SKM-1 treated with dmso at 0.1 percent for 144 hours (cell line): ENCODE measurements around the gene MRPS33.
A peak's percentile ranks its signal among the peaks of the same experiment; 100 is the strongest.
"Not testable (repeated sequence)": the region's sequence is repeated elsewhere in the genome, so short reads cannot be mapped to it uniquely, and the experiment has no call there.

Experiments
- DNase-seq: peaks from one replicate; lab custom pipeline; 2025; ENCODE audit not compliant: unreplicated experiment; lab: John Stamatoyannopoulos, UW

MRPS33 gene

DNA sequence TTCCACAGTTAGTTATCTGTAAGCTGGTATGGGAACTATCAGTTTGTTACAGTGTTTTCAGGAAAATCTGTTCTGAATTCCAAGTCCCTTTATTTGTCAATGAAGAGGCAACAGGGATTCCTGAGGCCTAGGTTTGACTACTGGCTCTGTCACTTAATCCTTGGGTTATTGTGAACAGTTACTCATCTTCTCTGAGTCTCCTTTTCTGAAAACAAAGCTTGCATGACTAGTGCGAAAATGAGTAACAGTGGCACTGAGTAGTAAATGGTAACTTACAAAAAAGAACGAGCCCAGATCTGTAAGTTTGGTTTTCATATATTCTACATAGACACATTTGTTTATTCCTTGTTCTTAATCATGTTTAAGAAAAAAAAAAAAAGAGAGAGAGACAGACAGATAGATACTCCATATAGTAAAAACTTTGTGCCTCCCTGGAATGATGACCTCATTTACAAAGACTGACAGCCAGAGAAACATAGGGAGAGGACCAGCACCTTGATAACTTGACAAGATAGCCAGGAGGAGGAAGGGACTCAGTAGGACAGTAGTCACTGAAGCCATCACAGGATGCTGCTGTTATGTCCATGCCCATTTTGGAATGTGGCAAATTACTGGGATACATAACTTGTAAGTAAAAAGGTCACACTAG, 1.9 kb downstream of the MRPS33 start:
- no peak for DNase-seq

DNA sequence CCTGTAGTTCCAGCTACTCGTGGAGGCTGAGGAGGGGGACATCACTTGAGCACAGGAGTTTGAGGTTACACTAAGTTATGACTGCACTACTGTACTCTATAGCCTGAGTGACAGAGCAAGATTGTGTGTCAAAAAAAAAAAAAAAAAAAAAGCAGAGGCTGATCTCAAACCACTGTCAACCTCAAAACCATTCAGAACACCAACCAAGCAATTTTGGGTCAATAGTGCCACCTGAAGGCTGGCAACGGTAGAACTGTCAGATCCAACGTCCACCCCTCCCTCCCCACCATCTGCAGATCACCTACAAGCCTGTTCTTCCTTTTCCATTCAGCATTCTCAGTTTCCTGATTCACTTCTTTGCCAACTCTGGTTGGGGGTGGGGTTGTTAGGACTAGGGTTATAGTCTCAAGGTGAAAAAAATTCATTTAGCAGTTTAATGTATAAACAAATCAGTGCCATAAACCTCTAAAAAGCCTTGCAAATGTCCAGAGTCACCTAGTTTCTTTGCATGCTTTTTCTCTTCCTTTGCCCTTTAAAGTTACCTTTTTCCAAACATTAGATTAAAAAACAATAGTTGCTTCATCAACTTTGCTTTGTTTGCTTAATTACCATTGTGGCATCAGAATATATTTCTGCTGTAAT, 2.6 kb downstream of the MRPS33 start:
- DNase-seq = peak; percentile 46

DNA sequence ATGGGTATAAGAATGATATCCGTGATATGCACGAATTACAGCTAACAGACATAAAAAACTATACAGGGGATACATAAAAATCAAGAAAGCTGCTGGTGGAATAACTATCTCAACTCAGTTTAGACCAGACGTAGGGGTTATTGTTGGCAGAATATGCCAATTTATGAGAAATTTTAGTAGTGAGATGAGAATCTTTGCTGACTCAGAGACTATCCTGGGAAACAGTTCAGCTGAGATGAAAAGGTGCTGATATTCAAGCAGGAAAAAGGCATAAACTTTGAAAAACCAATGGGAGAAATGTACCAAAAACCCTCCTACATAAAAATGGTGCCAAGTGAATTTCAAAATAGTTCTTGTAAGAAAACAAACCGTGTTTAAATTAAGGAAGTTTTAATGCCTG, 3.3 kb downstream of the MRPS33 start:
- DNase-seq = no peak

DNA sequence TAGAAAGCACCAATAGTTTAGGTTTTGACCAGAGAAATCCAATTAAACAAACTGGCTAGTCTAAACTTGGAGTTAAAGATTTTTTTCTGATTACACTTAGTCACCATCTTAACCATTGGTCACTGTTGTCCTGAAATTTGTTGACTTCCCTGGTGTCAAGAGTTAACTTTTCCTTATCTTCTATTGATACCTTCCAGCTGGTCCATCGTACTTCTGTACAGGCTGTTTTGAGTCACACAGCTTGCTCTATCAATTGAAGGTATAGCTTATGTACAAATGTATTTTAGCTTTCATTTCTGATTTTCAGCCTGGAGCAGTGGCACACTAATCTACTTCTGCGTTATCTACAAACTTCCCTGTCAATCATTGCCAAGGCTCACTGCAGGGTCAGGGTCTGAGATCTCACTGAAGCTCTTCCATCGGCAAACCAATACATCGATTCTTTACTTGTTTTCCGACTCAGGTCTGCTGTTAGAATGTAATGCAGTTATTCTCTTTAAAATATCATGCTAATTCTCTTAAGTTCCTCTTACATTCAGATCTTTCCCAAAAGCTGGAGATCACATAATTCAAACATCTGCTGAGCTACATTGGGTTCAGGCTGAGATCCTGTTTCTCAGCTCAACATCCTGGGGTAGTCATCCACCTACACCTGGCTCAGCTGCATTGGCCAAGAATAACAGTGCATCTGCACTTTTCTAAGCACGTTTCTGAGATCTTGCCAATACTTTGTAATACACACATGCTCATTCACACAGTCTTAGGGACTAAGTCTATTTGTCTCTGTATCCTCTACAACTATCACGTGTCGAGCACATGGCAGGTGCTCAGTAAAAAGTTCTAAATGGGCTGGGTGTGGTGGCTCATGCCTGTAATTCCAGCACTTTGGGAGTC, 11.3 kb downstream of the MRPS33 start:
- DNase-seq = no peak

DNA sequence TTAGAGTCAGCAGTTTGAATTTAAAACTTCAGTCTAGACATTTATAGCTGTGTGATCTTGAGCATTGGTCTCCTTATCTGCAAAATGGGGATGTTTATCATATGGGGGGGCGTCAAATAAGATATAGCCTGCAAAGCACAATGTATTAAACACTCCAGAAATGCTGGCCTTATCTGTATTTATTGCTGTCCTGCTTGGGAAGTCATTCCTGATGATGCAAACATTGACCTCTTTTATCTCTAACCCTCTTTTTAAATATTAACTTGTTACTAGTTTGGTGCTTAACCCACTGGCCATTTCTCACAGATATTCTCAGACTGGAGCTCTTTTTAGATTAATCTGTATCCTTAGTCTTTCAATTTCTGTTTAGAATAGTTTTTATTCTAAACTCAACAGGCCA, 13.2 kb downstream of the MRPS33 start:
- no peak for DNase-seq

DNA sequence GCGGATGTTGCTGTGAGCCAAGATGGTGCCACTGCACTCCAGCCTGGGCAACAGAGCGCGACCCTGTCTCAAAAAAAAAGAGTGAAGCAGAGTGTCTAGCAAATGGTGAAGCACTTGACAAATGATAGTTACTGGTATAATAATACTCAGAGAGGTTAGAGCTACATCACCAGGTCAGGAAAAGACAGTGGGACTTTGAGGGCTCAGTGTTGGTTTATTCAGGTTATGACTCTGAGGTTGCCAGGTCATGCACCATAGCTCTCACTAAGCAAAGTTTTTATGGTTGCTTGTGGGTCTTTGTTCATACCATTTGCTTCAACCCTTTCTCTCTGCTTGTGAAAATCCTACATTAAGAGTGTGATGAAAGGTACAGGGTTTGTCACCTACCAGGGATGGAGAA, 13.6 kb downstream of the MRPS33 start:
- no peak for DNase-seq

DNA sequence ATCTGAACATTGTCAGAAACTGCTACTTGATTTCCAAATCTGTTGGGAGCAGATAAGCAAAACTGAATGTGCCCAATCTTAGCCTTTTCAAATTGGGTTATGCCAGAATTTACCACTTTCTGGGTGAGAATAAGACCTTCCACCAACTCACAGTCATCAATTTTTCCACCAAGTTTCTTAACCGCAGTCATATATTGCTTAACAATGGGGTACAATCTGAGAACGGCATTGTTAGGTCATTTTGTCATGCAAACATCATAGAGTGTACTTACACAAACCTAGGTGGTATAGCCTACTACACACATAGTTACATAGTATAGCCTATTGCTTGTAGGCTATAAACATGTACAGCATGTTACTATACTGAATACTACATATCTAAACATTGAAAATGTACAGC, 16.0 kb downstream of the MRPS33 start:
- no peak for DNase-seq

DNA sequence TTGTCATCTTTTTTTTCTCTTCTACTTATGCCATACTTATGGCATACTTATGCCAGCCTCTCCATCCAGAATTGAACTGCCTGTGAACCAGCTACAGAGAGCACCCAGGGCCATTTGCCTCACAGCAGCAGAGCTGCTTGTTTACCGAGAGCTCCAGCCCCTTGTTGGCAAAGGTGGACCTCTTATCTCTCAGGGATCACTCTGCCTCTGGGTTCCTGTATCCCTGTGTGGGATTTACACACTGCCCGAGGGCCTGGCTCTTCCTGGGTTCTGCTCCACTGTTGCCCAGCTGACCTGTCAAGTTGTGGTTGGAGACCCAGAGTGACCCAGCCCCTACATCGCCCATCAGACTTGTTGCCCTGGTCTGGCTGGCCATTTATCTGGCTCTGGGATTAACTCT, 22.3 kb downstream of the MRPS33 start:
- no peak for DNase-seq

DNA sequence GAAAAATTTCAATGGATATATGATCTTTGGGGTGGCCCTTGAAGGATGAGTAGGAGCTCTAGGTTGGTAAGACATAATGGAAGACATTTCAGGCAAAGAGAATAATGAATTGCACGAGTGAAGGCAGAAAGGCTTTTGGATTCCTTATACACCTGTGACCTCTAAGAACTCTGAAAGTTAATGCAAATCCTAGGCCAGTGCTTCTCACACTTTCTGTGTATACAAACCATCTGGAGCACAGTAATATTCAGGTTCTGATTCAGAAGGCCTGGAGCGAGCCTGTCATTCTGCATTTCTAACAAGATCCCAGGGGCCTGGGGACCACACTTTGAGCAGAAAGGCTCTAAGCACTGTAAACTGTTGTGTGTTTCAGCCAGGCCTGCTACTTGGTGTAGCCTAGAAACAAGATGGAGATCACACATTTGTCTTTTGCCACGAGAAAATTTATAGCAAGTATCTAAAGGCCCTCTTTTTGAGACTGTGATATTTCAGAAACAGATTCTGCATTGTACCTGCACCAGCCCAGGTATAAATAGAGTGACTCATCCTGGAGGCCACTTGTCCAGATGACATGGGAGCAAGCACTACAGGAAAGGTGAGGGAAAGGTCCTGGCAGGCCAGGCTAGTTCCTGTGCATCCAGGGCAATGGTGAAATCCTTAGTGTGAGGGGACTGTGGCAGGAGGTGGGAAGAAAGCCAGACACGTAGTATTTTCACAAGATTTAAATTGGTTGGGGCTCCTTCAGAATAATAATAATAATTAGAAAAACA, 24.4 kb downstream of the MRPS33 start:
- DNase-seq = no peak

DNA sequence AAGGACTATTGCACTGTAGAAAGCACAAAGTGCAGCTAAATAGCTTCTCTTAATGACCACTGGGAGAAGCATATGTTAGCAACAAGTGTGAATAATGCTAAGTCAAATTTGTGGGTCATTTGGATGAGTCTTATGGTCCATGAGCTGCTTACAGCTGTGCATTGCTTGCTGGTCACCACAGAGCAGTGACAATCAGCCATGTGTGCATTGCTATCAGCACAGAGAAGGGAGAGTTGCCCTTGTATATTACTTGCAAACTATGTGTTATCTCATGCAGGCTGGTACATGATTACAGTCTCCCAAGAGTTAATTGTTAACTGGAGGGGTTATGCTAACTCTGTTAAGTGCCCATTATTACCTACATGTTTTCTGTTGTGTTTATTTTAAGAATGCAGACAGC, 25.7 kb downstream of the MRPS33 start:
- no peak for DNase-seq

DNA sequence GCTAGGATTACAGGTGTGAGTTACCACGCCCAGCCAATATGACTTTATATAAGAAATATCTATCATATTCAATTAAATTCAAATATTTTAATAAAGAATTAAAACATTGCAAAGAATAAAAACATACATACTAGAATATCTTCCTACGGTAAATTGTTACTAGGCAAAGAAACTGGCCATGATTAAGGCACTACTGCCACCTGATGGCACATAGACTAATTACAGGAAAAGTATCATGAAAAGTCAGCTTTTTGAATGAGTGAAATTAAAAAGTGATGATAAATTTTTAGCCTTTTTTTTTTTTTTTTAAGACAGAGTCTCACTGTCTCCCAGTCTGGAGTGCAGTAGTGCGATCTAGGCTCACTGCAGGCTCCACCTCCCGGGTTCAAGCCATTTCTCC, 30.9 kb downstream of the MRPS33 start:
- no peak for DNase-seq

DNA sequence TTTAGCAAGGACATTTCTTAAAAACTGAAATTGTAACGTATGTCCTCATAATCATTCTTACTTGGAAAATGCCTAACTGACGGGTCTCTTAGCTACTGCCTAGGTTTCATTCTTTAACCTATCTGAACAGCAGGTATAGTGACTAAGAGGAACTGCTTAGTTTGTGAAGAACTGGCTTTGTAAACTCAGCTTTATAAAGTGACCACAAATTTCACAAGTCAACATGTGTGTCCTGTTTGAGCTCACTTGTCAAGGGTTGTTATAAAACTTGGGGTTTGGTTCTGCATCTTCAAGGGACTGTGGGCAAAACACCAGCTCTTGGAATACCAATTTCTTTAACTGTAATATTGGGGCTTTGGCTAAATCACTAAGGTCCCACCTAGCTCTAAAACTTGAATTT, 32.2 kb downstream of the MRPS33 start:
- DNase-seq = peak; percentile 89

DNA sequence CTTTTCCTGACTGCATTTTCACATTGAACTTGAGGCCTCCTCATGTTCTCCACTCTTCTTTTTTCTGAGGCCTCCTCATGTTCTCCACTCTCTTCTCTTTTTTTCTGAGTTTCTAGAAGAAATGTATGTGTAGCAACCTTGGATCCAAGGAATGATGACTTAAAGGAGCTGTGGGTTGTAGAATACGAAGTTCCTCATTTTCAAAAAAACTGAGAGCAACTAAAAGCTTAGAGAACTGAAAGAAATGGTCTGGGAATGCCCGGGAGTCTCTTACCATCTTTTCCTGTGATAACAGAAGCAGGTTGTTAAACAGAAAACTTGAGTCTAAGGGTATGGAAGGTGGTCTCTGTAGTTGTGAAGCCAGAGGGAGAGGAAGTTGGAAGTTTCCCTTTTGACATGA, 32.8 kb downstream of the MRPS33 start:
- DNase-seq = peak; percentile 69

DNA sequence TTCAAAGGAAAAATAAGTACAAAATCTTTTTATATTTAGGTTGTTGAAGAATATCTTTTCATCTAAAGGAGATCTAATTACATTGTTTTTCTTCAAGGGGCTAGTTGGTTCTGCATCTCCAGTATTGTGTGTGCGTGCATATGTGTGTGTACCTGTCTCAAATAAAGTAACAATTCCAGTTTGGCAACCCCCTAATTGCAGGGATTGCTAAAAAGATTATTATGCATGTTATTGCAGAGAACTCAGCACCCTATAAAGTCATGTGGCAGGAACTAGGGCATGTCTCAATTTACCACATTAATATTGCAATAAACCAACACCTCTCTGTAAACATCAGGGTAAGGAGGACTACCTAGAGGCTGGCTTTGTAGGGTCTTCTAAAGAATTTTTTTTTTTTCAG, 37.0 kb downstream of the MRPS33 start:
- DNase-seq = no peak

DNA sequence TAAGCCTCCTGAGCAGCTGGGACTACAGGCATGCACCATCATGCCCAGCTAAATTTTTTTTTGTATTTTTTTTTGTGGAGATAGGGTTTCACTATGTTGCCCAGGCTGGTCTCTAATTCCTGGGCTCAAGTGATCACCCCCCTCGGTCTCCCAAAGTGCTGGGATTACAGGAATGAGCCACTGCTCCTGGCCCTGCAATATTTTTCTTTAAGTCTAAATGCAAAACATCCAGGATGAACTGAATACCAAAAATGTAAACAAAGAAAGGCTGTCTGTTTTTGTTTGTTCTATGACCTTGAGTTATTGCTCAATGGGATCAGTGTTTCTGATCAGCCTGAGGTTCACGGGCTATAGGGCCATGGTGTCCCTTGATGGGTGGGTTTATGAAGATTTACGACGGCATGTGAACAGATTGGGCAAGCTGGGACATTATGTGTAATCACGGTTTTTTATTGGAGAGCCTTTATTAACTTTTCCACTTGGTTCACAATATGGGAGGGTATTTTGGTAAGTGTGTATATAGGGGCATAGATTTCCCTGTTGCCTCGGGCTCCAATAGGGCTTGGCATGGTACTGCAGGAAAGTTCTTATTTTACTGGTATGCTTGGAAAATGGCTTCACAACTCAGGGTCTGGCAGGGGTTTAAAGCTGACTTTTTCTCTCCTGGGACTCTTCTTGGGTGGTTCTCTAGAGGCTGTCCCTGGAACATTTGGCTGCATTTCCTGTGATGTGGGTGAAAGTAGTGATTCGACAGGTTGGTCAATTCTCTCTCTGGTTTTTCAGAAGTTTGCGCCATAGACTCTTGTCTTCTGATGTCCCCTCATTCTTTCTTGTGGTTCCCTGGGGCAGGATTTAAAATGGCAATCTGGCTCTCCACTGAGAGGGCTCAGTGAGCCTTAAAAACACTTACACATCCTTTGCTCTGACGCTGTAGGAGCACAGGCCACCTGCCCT, 41.6 kb downstream of the MRPS33 start:
- no peak for DNase-seq

DNA sequence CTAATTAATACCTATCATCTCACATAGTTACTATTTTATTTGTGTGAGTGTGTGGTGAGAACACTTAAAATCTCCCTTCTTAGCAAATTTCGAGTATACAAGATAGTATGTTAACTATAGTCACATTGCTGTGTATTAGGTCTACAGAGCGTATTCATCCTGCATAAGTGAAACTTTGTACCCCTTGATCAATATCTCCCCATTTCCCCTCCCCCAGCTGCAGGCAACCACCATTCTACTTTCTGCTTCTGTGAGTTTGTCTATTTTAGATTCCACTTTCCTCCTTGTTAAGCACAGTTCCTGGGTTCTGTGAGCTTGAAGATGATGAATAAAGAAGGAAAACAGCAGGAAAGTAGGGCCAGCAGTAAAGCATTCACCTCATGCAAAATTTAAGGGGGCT, 42.4 kb downstream of the MRPS33 start:
- no peak for DNase-seq

DNA sequence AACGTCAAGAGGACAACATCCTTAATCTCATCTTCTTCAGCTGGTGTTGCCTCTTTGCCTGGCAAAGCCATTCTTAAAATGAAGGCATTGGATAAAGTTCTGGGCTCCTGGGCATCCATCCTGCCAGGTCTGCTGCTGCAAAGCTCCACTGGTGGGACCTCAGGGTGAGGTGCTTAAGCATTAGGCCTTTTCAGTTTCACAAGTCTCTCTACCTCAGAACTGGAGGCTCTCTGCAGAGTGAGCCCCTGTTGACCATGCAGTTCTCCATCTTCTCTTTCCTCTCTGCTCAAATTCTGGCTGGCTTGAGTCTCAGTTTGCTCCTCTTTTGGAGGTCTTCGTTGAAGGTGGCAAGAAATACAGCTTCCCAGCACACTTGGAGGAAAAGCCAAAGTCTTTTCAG, 47.3 kb downstream of the MRPS33 start:
- no peak for DNase-seq

DNA sequence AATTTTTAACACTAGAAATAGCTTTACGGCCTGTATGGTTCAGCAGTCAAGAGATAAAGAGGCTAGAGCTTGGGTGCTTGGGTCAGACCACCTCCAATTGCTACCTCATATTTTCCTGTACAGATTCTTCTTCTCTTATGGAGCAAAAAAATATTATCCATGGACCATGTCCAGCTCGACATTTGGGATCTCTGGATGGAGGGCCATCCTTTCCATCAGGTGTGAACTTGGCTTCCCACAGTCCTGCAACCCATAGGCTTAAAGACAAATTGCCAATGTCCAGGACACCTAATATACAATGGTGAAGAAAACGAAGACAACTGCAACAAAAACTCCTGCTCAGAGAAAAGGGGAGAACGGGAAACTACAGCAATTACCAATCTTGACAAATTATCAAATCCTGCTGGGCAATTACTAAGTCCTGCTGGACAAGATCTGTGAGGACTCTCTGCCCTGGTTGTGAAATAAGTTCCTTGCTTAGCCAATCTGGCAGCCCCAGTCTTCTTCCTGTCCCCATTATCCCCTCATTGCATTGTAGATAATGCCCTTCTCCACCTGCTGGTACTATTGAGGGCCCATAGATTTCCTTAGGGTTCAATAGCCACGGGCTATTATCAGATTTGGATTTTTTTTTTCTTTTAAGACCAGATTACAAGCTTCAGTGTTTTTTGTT, 48.1 kb downstream of the MRPS33 start:
- DNase-seq = no peak

DNA sequence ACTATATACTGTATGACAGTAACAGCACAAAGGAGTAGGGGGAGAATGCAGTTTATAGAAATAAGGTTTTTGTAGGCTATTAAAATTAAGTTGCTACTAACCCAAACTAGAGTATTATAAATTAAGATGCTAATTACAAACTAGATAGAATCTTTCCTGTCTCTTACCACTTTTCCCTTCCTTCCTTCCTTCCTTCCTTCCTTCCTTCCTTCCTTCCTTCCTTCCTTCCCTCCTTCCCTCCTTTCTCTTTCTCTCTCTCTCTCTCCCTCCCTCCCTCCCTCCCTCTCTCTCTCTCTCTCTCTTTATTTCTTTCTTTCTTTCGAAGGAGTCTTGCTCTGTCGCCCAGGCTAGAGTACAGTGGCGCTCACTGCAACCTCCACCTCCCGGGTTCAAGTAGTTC, 53.6 kb downstream of the MRPS33 start:
- no peak for DNase-seq

DNA sequence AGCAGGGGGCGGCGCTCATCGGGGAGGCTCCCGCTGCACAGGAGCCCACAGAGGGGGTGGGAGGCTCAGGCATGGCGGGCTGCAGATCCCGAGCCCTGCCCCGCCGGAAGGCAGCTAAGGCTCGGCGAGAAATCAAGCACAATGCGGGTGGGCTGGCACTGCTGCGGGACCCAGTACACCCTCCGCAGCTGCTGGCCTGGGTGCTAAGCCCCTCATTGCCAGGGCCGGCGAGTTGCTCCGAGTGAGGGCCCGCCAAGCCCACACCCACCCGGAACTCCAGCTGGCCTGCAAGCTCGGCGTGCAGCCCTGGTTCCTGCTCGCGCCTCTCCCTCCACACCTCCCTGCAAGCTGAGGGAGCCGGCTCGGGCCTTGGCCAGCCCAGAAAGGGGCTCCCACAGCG, 57.8 kb downstream of the MRPS33 start:
- DNase-seq = not testable (repeated sequence)
